ENCODE data around the gene ZNF823.

Gene ZNF823

GRCh38 chr19:11673608-11674041 lies 65.1 kb downstream of the ZNF823 start:
- peak; percentile 40 for DNase-seq (ENCODE audit: low spot score)
- peak; percentile 50 for TF ChIP-seq CTCF (IDR thresholded peaks at IDR 0.05; ENCODE audit: borderline replicate concordance, control extremely low read depth, extremely low read depth, insufficient read depth, missing control alignments)
- in situ Hi-C loops (cut with MboI; ENCODE audit: low sequenced_read_pairs, unreplicated experiment): no loop called here

Data from GM13976 (cell line).